Parathyroid adenoma (tissue), 2 donors: Measurements from ENCODE around the gene CACNA1F.

ENCODE experiments used
- H2AFZ ChIP-seq: fragments of 300-600 bp; sonication (generic); one replicate; pipeline ENCODE4 v1.7.0; 2017; ENCODE audit warnings: antibody characterized with exemption, mild to moderate bottlenecking
- H3K27ac ChIP-seq: fragments of 300-600 bp; sonication (generic); one replicate; pipeline ENCODE4 v1.7.0; 2017
- H3K27me3 ChIP-seq: fragments of 300-600 bp; sonication (generic); one replicate; pipeline ENCODE4 v1.7.0; 2017; ENCODE audit warnings: low read length; ENCODE audit not compliant: control insufficient read depth, insufficient read depth
- H3K36me3 ChIP-seq: fragments of 300-600 bp; sonication (generic); one replicate; pipeline ENCODE4 v1.7.0; 2017; ENCODE audit warnings: low read length; ENCODE audit not compliant: control insufficient read depth, insufficient read depth
- H3K4me1 ChIP-seq: fragments of 300-600 bp; sonication (generic); one replicate; pipeline ENCODE4 v1.7.0; 2017; ENCODE audit warnings: control low read depth
- H3K4me2 ChIP-seq: fragments of 300-600 bp; sonication (generic); one replicate; pipeline ENCODE4 v1.7.0; 2017; ENCODE audit warnings: low read length
- H3K4me3 ChIP-seq: fragments of 300-600 bp; sonication (generic); one replicate; pipeline ENCODE4 v1.7.0; 2017; ENCODE audit warnings: low read depth, low read length
- H3K79me2 ChIP-seq: fragments of 300-600 bp; sonication (generic); one replicate; pipeline ENCODE4 v1.7.0; 2017; ENCODE audit warnings: control low read depth
- H3K9ac ChIP-seq: fragments of 300-600 bp; sonication (generic); one replicate; pipeline ENCODE4 v1.7.0; 2017; ENCODE audit warnings: mild to moderate bottlenecking
- H3K9me3 ChIP-seq: fragments of 300-600 bp; sonication (generic); one replicate; pipeline ENCODE4 v1.7.0; 2017; ENCODE audit warnings: low read length; ENCODE audit not compliant: control insufficient read depth
- CTCF ChIP-seq: fragments of 300-600 bp; sonication (generic); IDR thresholded peaks from one replicate; pipeline ENCODE4 v1.7.0; 2017; ENCODE audit warnings: antibody characterized with exemption, mild to moderate bottlenecking
- donor health status: primary hyperparathyroidism.

Gene CACNA1F

DNA sequence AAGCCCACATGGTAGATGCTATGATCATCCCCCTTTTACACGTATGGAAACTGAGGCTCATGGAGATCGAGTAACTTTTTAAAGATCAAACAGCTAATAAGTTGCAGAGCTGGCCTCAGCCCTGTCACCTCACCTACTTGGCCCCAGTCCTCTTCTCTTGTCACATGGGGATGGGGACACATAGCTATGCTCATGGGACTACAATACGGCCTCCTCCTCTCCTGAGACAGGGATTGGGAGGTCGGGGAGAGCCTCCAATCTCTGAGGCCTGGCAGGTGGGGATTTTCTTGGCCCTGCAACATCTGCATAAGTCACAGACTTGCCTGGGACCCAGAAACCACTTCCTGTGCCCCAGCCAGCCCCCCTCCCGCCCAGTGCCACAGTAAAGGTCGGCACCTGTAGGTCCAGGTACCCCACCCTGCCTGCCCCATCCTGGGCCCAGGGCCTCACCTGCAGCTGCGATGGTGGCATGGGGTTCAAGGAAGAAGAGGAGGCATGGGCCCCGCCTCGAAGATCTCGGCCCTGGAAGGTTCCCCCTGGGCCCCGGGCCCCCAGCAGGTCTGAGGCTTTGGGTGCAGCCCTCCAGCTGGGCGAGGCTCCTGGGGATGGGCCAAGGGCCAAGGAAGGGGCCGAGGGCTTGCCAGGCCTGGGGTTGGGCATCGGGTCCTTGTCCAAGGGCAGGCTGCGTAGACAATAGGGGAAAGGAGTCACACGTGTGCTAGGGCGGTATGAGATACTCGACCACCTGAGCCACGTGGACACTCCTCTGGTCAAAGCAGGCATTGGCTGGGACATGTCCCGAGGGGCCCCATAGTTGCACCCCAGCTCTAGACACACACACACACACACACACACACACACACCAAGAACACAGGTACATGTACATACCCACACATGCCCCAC is 25.0 kb upstream of the CACNA1F start:
- no peaks in the 10 kb centered on the region for H3K27me3 ChIP-seq
- H3K4me1 ChIP-seq = no peaks in the 10 kb centered on the region
- no peak for TF ChIP-seq CTCF
- no peak overlapping the region for H3K9ac ChIP-seq
- H3K4me2 ChIP-seq = no peak overlapping the region
- H3K27ac ChIP-seq = no peak overlapping the region
- no peaks in the 10 kb centered on the region for H3K79me2 ChIP-seq
- no peak overlapping the region for H3K4me3 ChIP-seq
- H2AFZ ChIP-seq = no peak overlapping the region
- no peaks in the 10 kb centered on the region for H3K36me3 ChIP-seq
- no peaks in the 10 kb centered on the region for H3K9me3 ChIP-seq

GRCh38 chrX:49257074-49257790 is 24.1 kb upstream of the CACNA1F start:
- Histone ChIP-seq H3K4me2 (no peak overlapping the region), H3K4me3 (no peak overlapping the region), H3K9ac (no peak overlapping the region), H3K79me2 (no peaks in the 10 kb centered on the region), H3K9me3 (no peaks in the 10 kb centered on the region), H3K27me3 (no peaks in the 10 kb centered on the region), H3K36me3 (no peaks in the 10 kb centered on the region), H2AFZ (no peak overlapping the region), H3K27ac (no peak overlapping the region), H3K4me1 (no peaks in the 10 kb centered on the region)
- no peak for TF ChIP-seq CTCF

DNA sequence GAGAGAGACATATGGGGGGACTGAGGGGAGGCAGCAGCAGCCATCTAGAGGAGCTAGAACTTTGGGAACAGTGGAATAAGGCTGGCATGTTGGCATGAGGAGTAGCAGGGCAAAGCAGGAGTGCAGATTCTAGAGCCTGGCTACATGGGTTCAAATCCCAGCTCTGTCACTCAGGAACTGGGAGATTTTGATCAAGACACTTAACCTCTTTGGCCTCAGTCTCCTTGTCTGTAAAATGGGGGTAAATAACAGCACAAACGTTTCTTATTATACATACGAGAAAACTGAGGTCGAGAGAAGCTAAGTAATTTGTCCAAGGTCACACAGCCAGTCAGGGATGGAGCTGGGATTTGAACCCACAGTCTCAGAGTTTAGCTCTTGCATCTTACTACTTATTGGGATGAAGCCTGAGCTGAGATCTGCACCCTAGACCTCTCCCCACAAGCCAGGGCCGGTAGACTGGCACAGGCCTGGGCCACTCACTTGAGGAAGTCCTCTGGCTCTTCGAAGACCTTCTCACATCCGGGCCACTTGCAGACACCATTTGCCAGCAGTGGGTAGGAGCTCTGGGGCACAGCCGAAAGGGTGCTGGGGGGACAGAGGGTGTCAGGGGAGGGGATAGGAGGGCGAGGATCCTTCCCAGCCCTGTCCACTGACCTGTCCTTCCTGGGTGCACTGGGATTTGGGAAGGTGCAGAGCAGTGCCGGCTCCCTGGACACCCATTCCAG is 23.3 kb upstream of the CACNA1F start:
- no peaks in the 10 kb centered on the region for H3K27me3 ChIP-seq
- H3K27ac ChIP-seq = no peak overlapping the region
- H3K79me2 ChIP-seq = no peaks in the 10 kb centered on the region
- no peak for TF ChIP-seq CTCF
- H3K4me3 ChIP-seq = no peak overlapping the region
- no peak overlapping the region for H3K4me2 ChIP-seq
- no peak overlapping the region for H3K9ac ChIP-seq
- no peaks in the 10 kb centered on the region for H3K4me1 ChIP-seq
- no peaks in the 10 kb centered on the region for H3K36me3 ChIP-seq
- no peaks in the 10 kb centered on the region for H3K9me3 ChIP-seq
- no peak overlapping the region for H2AFZ ChIP-seq

DNA sequence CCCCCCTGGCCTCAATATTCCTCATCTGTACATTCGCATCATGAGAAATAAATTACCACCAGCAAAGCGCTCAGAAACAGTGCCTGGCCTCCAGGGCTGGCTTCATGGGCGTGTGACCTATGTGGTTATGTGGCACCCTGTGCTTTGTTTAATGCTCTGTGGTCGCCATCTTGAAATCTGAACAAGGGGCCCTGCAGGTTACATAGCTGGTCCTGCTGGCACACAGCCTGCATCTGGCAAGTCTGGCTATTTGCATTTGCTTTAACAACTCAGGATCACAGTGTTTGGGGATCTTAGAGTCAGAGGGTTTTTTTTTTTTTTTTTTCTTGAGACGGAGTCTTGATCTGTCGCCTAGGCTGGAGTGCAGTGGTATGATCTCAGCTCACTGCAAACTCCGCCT is 21.5 kb upstream of the CACNA1F start:
- no peaks in the 10 kb centered on the region for H3K27me3 ChIP-seq
- no peaks in the 10 kb centered on the region for H3K36me3 ChIP-seq
- TF ChIP-seq CTCF = no peak
- no peaks in the 10 kb centered on the region for H3K9me3 ChIP-seq
- H3K4me1 ChIP-seq = no peaks in the 10 kb centered on the region
- no peak overlapping the region for H3K9ac ChIP-seq
- H2AFZ ChIP-seq = no peak overlapping the region
- no peak overlapping the region for H3K4me3 ChIP-seq
- no peak overlapping the region for H3K27ac ChIP-seq
- no peaks in the 10 kb centered on the region for H3K79me2 ChIP-seq
- H3K4me2 ChIP-seq = no peak overlapping the region
